NCI-H2196 treated with DMSO at 0.1 percent for 48 hours (cell line): ENCODE measurements around the gene AGFG1.
"Not testable (repeated sequence)": the region's sequence is repeated elsewhere in the genome, so short reads cannot be mapped to it uniquely, and the experiment has no call there.

Experiments used
- DNase-seq: peaks from one replicate; lab custom pipeline; 2025; ENCODE audit not compliant: unreplicated experiment; lab: John Stamatoyannopoulos, UW

Gene AGFG1

GRCh38 chr2:227534714-227535113, 62.8 kb downstream of the AGFG1 start:
- DNase-seq: no peak

GRCh38 chr2:227536445-227536844, 64.5 kb downstream of the AGFG1 start:
- DNase-seq: peak; percentile 9

- no peak for DNase-seq
These were observed 67.6 kb downstream of the AGFG1 start for GRCh38 chr2:227539465-227539956.

GRCh38 chr2:227540352-227540751, 68.4 kb downstream of the AGFG1 start:
- DNase-seq: not testable (repeated sequence)

- no peak for DNase-seq
These were observed 74.0 kb downstream of the AGFG1 start for GRCh38 chr2:227545990-227546389.

GRCh38 chr2:227551836-227552235, 79.9 kb downstream of the AGFG1 start:
- no peak for DNase-seq

- no peak for DNase-seq
These were observed 90.6 kb downstream of the AGFG1 start for GRCh38 chr2:227562581-227562980.

GRCh38 chr2:227565080-227565479, 93.1 kb downstream of the AGFG1 start:
- no peak for DNase-seq

- no peak for DNase-seq
These were observed 94.1 kb downstream of the AGFG1 start for GRCh38 chr2:227566012-227566411.

GRCh38 chr2:227568852-227569169, 96.9 kb downstream of the AGFG1 start:
- no peak for DNase-seq

GRCh38 chr2:227570615-227571014, 98.7 kb downstream of the AGFG1 start:
- no peak for DNase-seq

- no peak for DNase-seq
These were observed 104.2 kb downstream of the AGFG1 start for GRCh38 chr2:227576110-227576509.

- no peak for DNase-seq
These were observed 104.9 kb downstream of the AGFG1 start for GRCh38 chr2:227576812-227577211.

GRCh38 chr2:227577555-227577954, 105.6 kb downstream of the AGFG1 start:
- no peak for DNase-seq

GRCh38 chr2:227578642-227579041, 106.7 kb downstream of the AGFG1 start:
- no peak for DNase-seq

GRCh38 chr2:227579791-227580190, 107.8 kb downstream of the AGFG1 start:
- no peak for DNase-seq

GRCh38 chr2:227582369-227582768, 110.4 kb downstream of the AGFG1 start:
- DNase-seq: no peak

GRCh38 chr2:227592694-227593387, 120.9 kb downstream of the AGFG1 start:
- DNase-seq: no peak

- no peak for DNase-seq
These were observed 123.8 kb downstream of the AGFG1 start for GRCh38 chr2:227595797-227596196.

- DNase-seq: no peak
These were observed 125.1 kb downstream of the AGFG1 start for GRCh38 chr2:227597036-227597435.

GRCh38 chr2:227597998-227598397, 126.0 kb downstream of the AGFG1 start:
- no peak for DNase-seq

GRCh38 chr2:227598835-227599503, 127.0 kb downstream of the AGFG1 start, which contains the start of gene SCYGR2:
Gene SCYGR2 (plus strand): TSS chr2:227598893. CDS start chr2:227598893, 0 bp downstream.
- not testable (repeated sequence) for DNase-seq

- no peak for DNase-seq
These were observed 130.4 kb downstream of the AGFG1 start for GRCh38 chr2:227602358-227602757.
